HepG2 (cell line): ENCODE data around the gene SLC25A45. TPM values are rescaled to one million over a fixed set of nuclear protein-coding genes. Genes with fewer than 3 reads are reported as not detected.
A peak's percentile ranks its signal among the peaks of the same experiment; 100 is the strongest.

ENCODE experiments used
- CENPT ChIP-seq: sonication (generic); formaldehyde crosslinking; IDR thresholded peaks from 2 replicates; pipeline ENCODE4 v1.8.0; 2022; ENCODE audit warnings: low read depth, mild to moderate bottlenecking, moderate library complexity, missing genetic modification reagents
- CHD2 ChIP-seq: IDR thresholded peaks from 2 replicates; pipeline ENCODE4 v1.6.1; 2011; ENCODE audit warnings: low read depth, low read length, improper control_type of control experiment
- FOXP1 ChIP-seq, 2 experiments: fragments of 450-650 bp in 1 of 2; IDR thresholded peaks; 2 replicates each; pipeline ENCODE4 v1.6.1; 2017 to 2018; ENCODE audit warnings: antibody characterized with exemption in 1 of 2
- HDAC1 ChIP-seq: sonication (generic); formaldehyde crosslinking; IDR thresholded peaks from 2 replicates; pipeline ENCODE4 v1.5.1; 2020; ENCODE audit warnings: mild to moderate bottlenecking, missing genetic modification reagents
- HMGA1 ChIP-seq: sonication (generic); formaldehyde crosslinking; conservative IDR thresholded peaks from 2 replicates; pipeline ENCODE4 v1.4.0; 2020; ENCODE audit warnings: missing genetic modification reagents
- HNF4A ChIP-seq: sonication (generic); formaldehyde crosslinking; IDR thresholded peaks from 2 replicates; pipeline ENCODE4 v1.4.0; 2020; ENCODE audit warnings: missing genetic modification reagents
- HNRNPH1 ChIP-seq: fragments of 200-400 bp; formaldehyde crosslinking; optimal IDR thresholded peaks from 2 replicates; pipeline ENCODE3; 2017; ENCODE audit warnings: mild to moderate bottlenecking, low read depth, low read length
- KDM2A ChIP-seq: sonication (generic); formaldehyde crosslinking; IDR thresholded peaks from 2 replicates; pipeline ENCODE4 v1.4.0; 2020; ENCODE audit warnings: low read depth, missing genetic modification reagents, borderline replicate concordance
- MAZ ChIP-seq, 2 experiments: sonication (generic) in 1 of 2; formaldehyde crosslinking in 1 of 2; IDR thresholded peaks; 2 replicates each; pipeline versions ENCODE4 v1.5.0 to v1.6.1; 2012 to 2020; ENCODE audit warnings: low read depth in 2 of 2, mild to moderate bottlenecking in 2 of 2, borderline replicate concordance in 1 of 2, improper control_type of control experiment in 1 of 2, low read length in 1 of 2, missing genetic modification reagents in 1 of 2, moderate library complexity in 1 of 2
- MIER3 ChIP-seq: IDR thresholded peaks from 2 replicates; pipeline ENCODE4 v1.6.1; 2016; ENCODE audit warnings: missing compliant biosample characterization, borderline replicate concordance
- MTF2 ChIP-seq: sonication (generic); formaldehyde crosslinking; IDR thresholded peaks from 2 replicates; pipeline ENCODE4 v1.5.0; 2020; ENCODE audit warnings: missing genetic modification reagents, borderline replicate concordance
- PAWR ChIP-seq: sonication (generic); formaldehyde crosslinking; IDR thresholded peaks from 2 replicates; pipeline ENCODE4 v1.4.0; 2020; ENCODE audit warnings: missing genetic modification reagents, mild to moderate bottlenecking, borderline replicate concordance
- TCF7L2 ChIP-seq: IDR thresholded peaks from 2 replicates; pipeline ENCODE4 v1.6.1; 2011; ENCODE audit warnings: mild to moderate bottlenecking, low read depth, low read length, moderate library complexity
- TOPORS ChIP-seq: sonication (generic); formaldehyde crosslinking; IDR thresholded peaks from 2 replicates; pipeline ENCODE4 v1.8.0; 2023; ENCODE audit warnings: mild to moderate bottlenecking, missing genetic modification reagents
- ZNF160 ChIP-seq: sonication (generic); formaldehyde crosslinking; IDR thresholded peaks from 2 replicates; pipeline ENCODE4 v1.8.0; 2022; ENCODE audit warnings: mild to moderate bottlenecking, inconsistent platforms, missing genetic modification reagents
- ZNF468 ChIP-seq: sonication (generic); formaldehyde crosslinking; IDR thresholded peaks from 2 replicates; pipeline ENCODE4 v1.8.0; 2022; ENCODE audit warnings: mild to moderate bottlenecking, moderate library complexity, missing genetic modification reagents
- ZNF639 ChIP-seq: conservative IDR thresholded peaks from 2 replicates; pipeline ENCODE4 v1.6.1; 2018; ENCODE audit warnings: missing genetic modification reagents
- ZNF687 ChIP-seq: sonication (generic); formaldehyde crosslinking; IDR thresholded peaks from 2 replicates; pipeline ENCODE4 v1.5.1; 2020; ENCODE audit warnings: mild to moderate bottlenecking, missing genetic modification reagents, moderate library complexity
- ZNF75D ChIP-seq: sonication (generic); formaldehyde crosslinking; IDR thresholded peaks from 2 replicates; pipeline ENCODE4 v1.8.1; 2023; ENCODE audit warnings: missing genetic modification reagents, mild to moderate bottlenecking, borderline replicate concordance
- ZSCAN22 ChIP-seq: sonication (generic); formaldehyde crosslinking; IDR thresholded peaks from 2 replicates; pipeline ENCODE4 v1.4.0; 2020; ENCODE audit warnings: mild to moderate bottlenecking, missing genetic modification reagents
- polyA plus RNA-seq, 8 experiments: library from polyadenylated mRNA; depleted of rRNA in 3 of 8; stranded (reverse) in 7 of 8; unstranded in 1 of 8; fragments of >200 nt; fragmentation: Illumina TruSeq in 4 of 8; extraction: Trizol in 4 of 8; gene quantifications; 2 replicates each; pipeline versions ENCODE4 v1.2.1 to v1.2.3, GENCODE V29; 2011 to 2016; ENCODE audit warnings: low read depth in 4 of 8, missing spikeins in 1 of 8, mixed read lengths in 1 of 8; ENCODE audit not compliant: insufficient read depth in 1 of 8
- total RNA-seq, 5 experiments: library from RNA; depleted of rRNA; stranded (reverse); fragments of >200 nt; fragmentation: Illumina TruSeq; extraction: Trizol; gene quantifications; 2 replicates each; pipeline ENCODE4 v1.2.3, GENCODE V29; 2016; ENCODE audit warnings: low read depth in 1 of 5
- TF ChIP-seq, protein P1 (sequence below): sonication (generic); formaldehyde crosslinking; IDR thresholded peaks from 2 replicates; pipeline ENCODE4; 2020; ENCODE audit warnings: missing genetic modification reagents, mild to moderate bottlenecking, borderline replicate concordance

The SLC25A45 gene
- total and polyA plus RNA-seq, 2 of the 13 experiments (the other 11 are each of a cell fraction or from before 2014, with no cell fraction given), result 1.2 to 3.4 TPM

- no peak for TF ChIP-seq MTF2 (CRISPR knock-in tag)
- no peak for TF ChIP-seq TCF7L2
- no peak for TF ChIP-seq HNF4A (CRISPR knock-in tag)
- TF ChIP-seq KDM2A (CRISPR knock-in tag), result peak; percentile 49; the same call in 1 of the 2 replicates
- TF ChIP-seq CHD2, result peak; percentile 22; the same call in 1 of the 2 replicates
- peak; percentile 88 for TF ChIP-seq HNRNPH1
- no peak for TF ChIP-seq MIER3
- peak; percentile 24; the same call in 1 of the 2 replicates for TF ChIP-seq HDAC1 (CRISPR knock-in tag)
- no peak for TF ChIP-seq MAZ (IDR thresholded peaks at IDR 0.05; ENCODE audit: borderline replicate concordance, low read depth, low read length)
- TF ChIP-seq MAZ (CRISPR knock-in tag; IDR thresholded peaks at IDR 0.05; ENCODE audit: low read depth), result 0 out of 2 replicates have a peak, but pooled peaks have one; percentile 23
- TF ChIP-seq ZSCAN22 (CRISPR knock-in tag), result no peak
- TF ChIP-seq ZNF468, result no peak
- 0 out of 2 replicates have a peak, but pooled peaks have one; percentile 60 for TF ChIP-seq ZNF75D (CRISPR knock-in tag)
- no peak for TF ChIP-seq ZNF639 (CRISPR knock-in tag)
- peak; percentile 6; the same call in 1 of the 2 replicates for TF ChIP-seq ZNF160
- no peak for TF ChIP-seq FOXP1 (IDR thresholded peaks at IDR 0.05)
- no peak for TF ChIP-seq FOXP1 (CRISPR knock-in tag; IDR thresholded peaks at IDR 0.05)
- TF ChIP-seq HMGA1 (CRISPR knock-in tag), result no peak
- no peak for TF ChIP-seq ZNF687 (CRISPR knock-in tag)
- TF ChIP-seq, protein P1, sequence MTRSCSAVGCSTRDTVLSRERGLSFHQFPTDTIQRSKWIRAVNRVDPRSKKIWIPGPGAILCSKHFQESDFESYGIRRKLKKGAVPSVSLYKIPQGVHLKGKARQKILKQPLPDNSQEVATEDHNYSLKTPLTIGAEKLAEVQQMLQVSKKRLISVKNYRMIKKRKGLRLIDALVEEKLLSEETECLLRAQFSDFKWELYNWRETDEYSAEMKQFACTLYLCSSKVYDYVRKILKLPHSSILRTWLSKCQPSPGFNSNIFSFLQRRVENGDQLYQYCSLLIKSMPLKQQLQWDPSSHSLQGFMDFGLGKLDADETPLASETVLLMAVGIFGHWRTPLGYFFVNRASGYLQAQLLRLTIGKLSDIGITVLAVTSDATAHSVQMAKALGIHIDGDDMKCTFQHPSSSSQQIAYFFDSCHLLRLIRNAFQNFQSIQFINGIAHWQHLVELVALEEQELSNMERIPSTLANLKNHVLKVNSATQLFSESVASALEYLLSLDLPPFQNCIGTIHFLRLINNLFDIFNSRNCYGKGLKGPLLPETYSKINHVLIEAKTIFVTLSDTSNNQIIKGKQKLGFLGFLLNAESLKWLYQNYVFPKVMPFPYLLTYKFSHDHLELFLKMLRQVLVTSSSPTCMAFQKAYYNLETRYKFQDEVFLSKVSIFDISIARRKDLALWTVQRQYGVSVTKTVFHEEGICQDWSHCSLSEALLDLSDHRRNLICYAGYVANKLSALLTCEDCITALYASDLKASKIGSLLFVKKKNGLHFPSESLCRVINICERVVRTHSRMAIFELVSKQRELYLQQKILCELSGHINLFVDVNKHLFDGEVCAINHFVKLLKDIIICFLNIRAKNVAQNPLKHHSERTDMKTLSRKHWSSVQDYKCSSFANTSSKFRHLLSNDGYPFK, result no peak
- no peak for TF ChIP-seq PAWR (CRISPR knock-in tag)
- TF ChIP-seq TOPORS (CRISPR knock-in tag), result no peak
- TF ChIP-seq CENPT (CRISPR knock-in tag), result no peak
Observed at GRCh38 chr11:65426839-65427690, 44.6 kb upstream of the SLC25A45 start (continued).
